HepG2 (cell line): Measurements from ENCODE around the gene HNRNPUL2. TPM values are rescaled to one million over a fixed set of nuclear protein-coding genes. Genes with fewer than 3 reads are reported as not detected.

Experiments used
- CC2D1A ChIP-seq: sonication (generic); formaldehyde crosslinking; IDR thresholded peaks from 2 replicates; pipeline ENCODE4 v1.8.1; 2023; ENCODE audit warnings: mild to moderate bottlenecking, missing genetic modification reagents
- CHCHD3 ChIP-seq: sonication (generic); formaldehyde crosslinking; IDR thresholded peaks from 2 replicates; pipeline ENCODE4 v1.8.0; 2022; ENCODE audit warnings: mild to moderate bottlenecking, missing genetic modification reagents, moderate library complexity
- CHD2 ChIP-seq: IDR thresholded peaks from 2 replicates; pipeline ENCODE4 v1.6.1; 2011; ENCODE audit warnings: low read depth, low read length, improper control_type of control experiment
- FOSL2 ChIP-seq: sonication (generic); formaldehyde crosslinking; IDR thresholded peaks from 2 replicates; pipeline ENCODE4 v1.4.0; 2020; ENCODE audit warnings: missing genetic modification reagents
- HMGXB4 ChIP-seq, 2 experiments: sonication (generic) in 1 of 2; formaldehyde crosslinking in 1 of 2; IDR thresholded peaks; 2 replicates each; pipeline versions ENCODE4 v1.4.0 to v1.6.1; 2018 to 2020; ENCODE audit warnings: missing genetic modification reagents in 2 of 2, borderline replicate concordance in 1 of 2, low read depth in 1 of 2, mild to moderate bottlenecking in 1 of 2, missing biosample characterization in 1 of 2
- IKZF5 ChIP-seq: IDR thresholded peaks from 2 replicates; pipeline ENCODE4 v1.6.1; 2018; ENCODE audit warnings: missing genetic modification reagents, mild to moderate bottlenecking, missing compliant biosample characterization
- MTF2 ChIP-seq: sonication (generic); formaldehyde crosslinking; IDR thresholded peaks from 2 replicates; pipeline ENCODE4 v1.5.0; 2020; ENCODE audit warnings: missing genetic modification reagents, borderline replicate concordance
- POGZ ChIP-seq: sonication (generic); formaldehyde crosslinking; IDR thresholded peaks from 2 replicates; pipeline ENCODE4 v1.4.0; 2020; ENCODE audit warnings: mild to moderate bottlenecking, missing genetic modification reagents
- SCMH1 ChIP-seq: sonication (generic); formaldehyde crosslinking; IDR thresholded peaks from 2 replicates; pipeline ENCODE4 v1.9.0; 2021; ENCODE audit warnings: missing genetic modification reagents, mild to moderate bottlenecking, borderline replicate concordance
- SOX13 ChIP-seq, 3 experiments: fragments of 450-650 bp in 1 of 3; sonication (generic) in 1 of 3; formaldehyde crosslinking in 1 of 3; IDR thresholded peaks in 2 of 3; conservative IDR thresholded peaks in 1 of 3; 2 replicates each; pipeline versions ENCODE4 v1.5.0 to v1.6.1; 2016 to 2020; ENCODE audit warnings: antibody characterized with exemption in 1 of 3, mild to moderate bottlenecking in 1 of 3, missing compliant biosample characterization in 1 of 3, missing genetic modification reagents in 1 of 3, moderate library complexity in 1 of 3
- SRF ChIP-seq: IDR thresholded peaks from 2 replicates; pipeline ENCODE4 v1.6.1; 2011; ENCODE audit warnings: mild to moderate bottlenecking, low read depth, low read length, moderate library complexity
- ZNF709 ChIP-seq: sonication (generic); formaldehyde crosslinking; IDR thresholded peaks from 2 replicates; pipeline ENCODE4 v1.5.0; 2020; ENCODE audit warnings: mild to moderate bottlenecking, missing genetic modification reagents
- polyA plus RNA-seq, 8 experiments: library from polyadenylated mRNA; depleted of rRNA in 3 of 8; stranded (reverse) in 7 of 8; unstranded in 1 of 8; fragments of >200 nt; fragmentation: Illumina TruSeq in 4 of 8; extraction: Trizol in 4 of 8; gene quantifications; 2 replicates each; pipeline versions ENCODE4 v1.2.1 to v1.2.3, GENCODE V29; 2011 to 2016; ENCODE audit warnings: low read depth in 4 of 8, missing spikeins in 1 of 8, mixed read lengths in 1 of 8; ENCODE audit not compliant: insufficient read depth in 1 of 8
- total RNA-seq, 5 experiments: library from RNA; depleted of rRNA; stranded (reverse); fragments of >200 nt; fragmentation: Illumina TruSeq; extraction: Trizol; gene quantifications; 2 replicates each; pipeline ENCODE4 v1.2.3, GENCODE V29; 2016; ENCODE audit warnings: low read depth in 1 of 5
- TF ChIP-seq, protein P1 (sequence below): sonication (generic); formaldehyde crosslinking; conservative IDR thresholded peaks from 2 replicates; pipeline ENCODE4 v1.4.0; 2020; ENCODE audit warnings: mild to moderate bottlenecking, missing genetic modification reagents, moderate library complexity
- TF ChIP-seq, protein P2 (sequence below): sonication (generic); formaldehyde crosslinking; IDR thresholded peaks from 2 replicates; pipeline ENCODE4 v1.5.0; 2020; ENCODE audit warnings: missing genetic modification reagents, mild to moderate bottlenecking, borderline replicate concordance
- TF ChIP-seq, protein P3 (sequence below): sonication (generic); formaldehyde crosslinking; IDR thresholded peaks from 2 replicates; pipeline ENCODE4 v1.4.0; 2020; ENCODE audit warnings: missing genetic modification reagents, borderline replicate concordance

HNRNPUL2 gene
- total and polyA plus RNA-seq, 2 of the 13 experiments (the other 11 are each of a cell fraction or from before 2014, with no cell fraction given), result 8.4 to 9.6 TPM

DNA sequence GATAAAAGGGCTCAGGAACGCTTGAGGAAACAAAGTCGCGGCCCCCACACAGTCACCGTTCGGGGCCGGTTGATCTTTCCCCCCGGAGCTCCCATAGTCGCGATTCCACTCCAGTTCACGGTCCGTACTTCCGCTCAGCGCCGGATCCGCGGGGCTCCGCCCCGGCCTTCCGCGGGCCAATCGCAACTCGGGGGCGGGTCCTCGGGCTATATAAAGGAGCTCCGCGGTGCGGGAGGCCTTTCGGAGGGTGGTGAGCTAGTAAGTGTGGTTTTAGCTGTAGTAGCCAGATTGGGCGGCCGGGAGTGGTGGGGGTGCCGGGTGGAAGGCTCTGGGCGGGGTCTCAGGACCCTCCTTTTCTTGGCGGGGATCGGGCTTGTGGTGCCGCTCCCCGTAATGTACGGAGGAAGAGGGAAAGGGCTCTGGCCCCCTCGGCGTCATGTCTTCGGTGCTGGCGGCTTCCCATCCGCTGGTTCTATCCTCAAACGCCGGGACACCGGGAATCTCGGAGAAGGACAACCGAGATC, 62.1 kb downstream of the HNRNPUL2 start, which contains the start of the genes C11orf98 and CSKMT (continued):
- peak; percentile 51 to 85; a peak in 3 of 4 replicates for TF ChIP-seq HMGXB4 (CRISPR knock-in tag; IDR thresholded peaks at IDR 0.05; ENCODE audit: borderline replicate concordance in 1 of 2, low read depth in 1 of 2)
- TF ChIP-seq, protein P1, sequence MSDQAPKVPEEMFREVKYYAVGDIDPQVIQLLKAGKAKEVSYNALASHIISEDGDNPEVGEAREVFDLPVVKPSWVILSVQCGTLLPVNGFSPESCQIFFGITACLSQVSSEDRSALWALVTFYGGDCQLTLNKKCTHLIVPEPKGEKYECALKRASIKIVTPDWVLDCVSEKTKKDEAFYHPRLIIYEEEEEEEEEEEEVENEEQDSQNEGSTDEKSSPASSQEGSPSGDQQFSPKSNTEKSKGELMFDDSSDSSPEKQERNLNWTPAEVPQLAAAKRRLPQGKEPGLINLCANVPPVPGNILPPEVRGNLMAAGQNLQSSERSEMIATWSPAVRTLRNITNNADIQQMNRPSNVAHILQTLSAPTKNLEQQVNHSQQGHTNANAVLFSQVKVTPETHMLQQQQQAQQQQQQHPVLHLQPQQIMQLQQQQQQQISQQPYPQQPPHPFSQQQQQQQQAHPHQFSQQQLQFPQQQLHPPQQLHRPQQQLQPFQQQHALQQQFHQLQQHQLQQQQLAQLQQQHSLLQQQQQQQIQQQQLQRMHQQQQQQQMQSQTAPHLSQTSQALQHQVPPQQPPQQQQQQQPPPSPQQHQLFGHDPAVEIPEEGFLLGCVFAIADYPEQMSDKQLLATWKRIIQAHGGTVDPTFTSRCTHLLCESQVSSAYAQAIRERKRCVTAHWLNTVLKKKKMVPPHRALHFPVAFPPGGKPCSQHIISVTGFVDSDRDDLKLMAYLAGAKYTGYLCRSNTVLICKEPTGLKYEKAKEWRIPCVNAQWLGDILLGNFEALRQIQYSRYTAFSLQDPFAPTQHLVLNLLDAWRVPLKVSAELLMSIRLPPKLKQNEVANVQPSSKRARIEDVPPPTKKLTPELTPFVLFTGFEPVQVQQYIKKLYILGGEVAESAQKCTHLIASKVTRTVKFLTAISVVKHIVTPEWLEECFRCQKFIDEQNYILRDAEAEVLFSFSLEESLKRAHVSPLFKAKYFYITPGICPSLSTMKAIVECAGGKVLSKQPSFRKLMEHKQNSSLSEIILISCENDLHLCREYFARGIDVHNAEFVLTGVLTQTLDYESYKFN, result 0 out of 2 replicates have a peak, but pooled peaks have one; percentile 21
- TF ChIP-seq ZNF709, result 0 out of 2 replicates have a peak, but pooled peaks have one; percentile 35
- TF ChIP-seq SOX13 (IDR thresholded peaks at IDR 0.05), result 0 out of 2 replicates have a peak, but pooled peaks have one; percentile 46
- TF ChIP-seq SOX13 (CRISPR knock-in tag; conservative IDR thresholded peaks at IDR 0.05 in 1 of 2, IDR thresholded peaks at IDR 0.05 in 1 of 2), result peak in 1 of 2 experiments; percentile 40; a peak in 3 of 4 replicates
- TF ChIP-seq, protein P2, sequence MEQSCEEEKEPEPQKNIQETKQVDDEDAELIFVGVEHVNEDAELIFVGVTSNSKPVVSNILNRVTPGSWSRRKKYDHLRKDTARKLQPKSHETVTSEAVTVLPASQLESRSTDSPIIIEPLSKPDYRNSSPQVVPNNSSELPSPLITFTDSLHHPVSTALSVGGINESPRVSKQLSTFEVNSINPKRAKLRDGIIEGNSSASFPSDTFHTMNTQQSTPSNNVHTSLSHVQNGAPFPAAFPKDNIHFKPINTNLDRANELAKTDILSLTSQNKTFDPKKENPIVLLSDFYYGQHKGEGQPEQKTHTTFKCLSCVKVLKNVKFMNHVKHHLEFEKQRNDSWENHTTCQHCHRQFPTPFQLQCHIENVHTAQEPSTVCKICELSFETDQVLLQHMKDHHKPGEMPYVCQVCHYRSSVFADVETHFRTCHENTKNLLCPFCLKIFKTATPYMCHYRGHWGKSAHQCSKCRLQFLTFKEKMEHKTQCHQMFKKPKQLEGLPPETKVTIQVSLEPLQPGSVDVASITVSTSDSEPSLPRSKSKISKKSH (CRISPR knock-in tag), result no peak
- peak; percentile 38; the same call in 1 of the 2 replicates for TF ChIP-seq CHD2
- TF ChIP-seq POGZ, result no peak
- TF ChIP-seq, protein P3, sequence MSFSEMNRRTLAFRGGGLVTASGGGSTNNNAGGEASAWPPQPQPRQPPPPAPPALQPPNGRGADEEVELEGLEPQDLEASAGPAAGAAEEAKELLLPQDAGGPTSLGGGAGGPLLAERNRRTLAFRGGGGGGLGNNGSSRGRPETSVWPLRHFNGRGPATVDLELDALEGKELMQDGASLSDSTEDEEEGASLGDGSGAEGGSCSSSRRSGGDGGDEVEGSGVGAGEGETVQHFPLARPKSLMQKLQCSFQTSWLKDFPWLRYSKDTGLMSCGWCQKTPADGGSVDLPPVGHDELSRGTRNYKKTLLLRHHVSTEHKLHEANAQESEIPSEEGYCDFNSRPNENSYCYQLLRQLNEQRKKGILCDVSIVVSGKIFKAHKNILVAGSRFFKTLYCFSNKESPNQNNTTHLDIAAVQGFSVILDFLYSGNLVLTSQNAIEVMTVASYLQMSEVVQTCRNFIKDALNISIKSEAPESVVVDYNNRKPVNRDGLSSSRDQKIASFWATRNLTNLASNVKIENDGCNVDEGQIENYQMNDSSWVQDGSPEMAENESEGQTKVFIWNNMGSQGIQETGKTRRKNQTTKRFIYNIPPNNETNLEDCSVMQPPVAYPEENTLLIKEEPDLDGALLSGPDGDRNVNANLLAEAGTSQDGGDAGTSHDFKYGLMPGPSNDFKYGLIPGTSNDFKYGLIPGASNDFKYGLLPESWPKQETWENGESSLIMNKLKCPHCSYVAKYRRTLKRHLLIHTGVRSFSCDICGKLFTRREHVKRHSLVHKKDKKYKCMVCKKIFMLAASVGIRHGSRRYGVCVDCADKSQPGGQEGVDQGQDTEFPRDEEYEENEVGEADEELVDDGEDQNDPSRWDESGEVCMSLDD (CRISPR knock-in tag), result no peak
- no peak for TF ChIP-seq FOSL2 (CRISPR knock-in tag)
- no peak for TF ChIP-seq CHCHD3 (CRISPR knock-in tag)
- TF ChIP-seq SRF, result no peak
- 0 out of 2 replicates have a peak, but pooled peaks have one; percentile 74 for TF ChIP-seq CC2D1A (CRISPR knock-in tag)
- no peak for TF ChIP-seq MTF2
- no peak for TF ChIP-seq SCMH1
- TF ChIP-seq IKZF5 (CRISPR knock-in tag), result peak; percentile 90
